WTC11 (cell line): ENCODE data around the gene EIF2AK3.
"Not testable (repeated sequence)": the region's sequence is repeated elsewhere in the genome, so short reads cannot be mapped to it uniquely, and the experiment has no call there.

Experiments
- CREB1 ChIP-seq: sonication (generic); formaldehyde crosslinking; IDR thresholded peaks from 2 replicates; pipeline ENCODE4 v1.8.0; 2023; ENCODE audit warnings: mild to moderate bottlenecking, missing genetic modification reagents
- CREM ChIP-seq: sonication (generic); formaldehyde crosslinking; IDR thresholded peaks from 2 replicates; pipeline ENCODE4 v1.8.1; 2022; ENCODE audit warnings: mild to moderate bottlenecking, missing genetic modification reagents, moderate library complexity
- FOXK1 ChIP-seq: sonication (generic); formaldehyde crosslinking; IDR thresholded peaks from 2 replicates; pipeline ENCODE4 v1.8.0; 2022; ENCODE audit warnings: mild to moderate bottlenecking, moderate library complexity, missing genetic modification reagents
- MYBL2 ChIP-seq: sonication (generic); formaldehyde crosslinking; IDR thresholded peaks from 2 replicates; pipeline ENCODE4 v1.8.1; 2023; ENCODE audit warnings: mild to moderate bottlenecking, moderate library complexity, missing genetic modification reagents
- NFYB ChIP-seq: sonication (generic); formaldehyde crosslinking; conservative IDR thresholded peaks from 2 replicates; pipeline ENCODE4 v1.8.0; 2022; ENCODE audit warnings: low read depth, missing genetic modification reagents
- RELA ChIP-seq: sonication (generic); formaldehyde crosslinking; IDR thresholded peaks from 2 replicates; pipeline ENCODE4 v1.8.1; 2022; ENCODE audit warnings: missing genetic modification reagents, mild to moderate bottlenecking, borderline replicate concordance
- ZNF671 ChIP-seq: fragments of 250-450 bp; sonication (Bioruptor Pico); IDR thresholded peaks from 2 replicates; pipeline ENCODE4 v1.8.0; 2021; ENCODE audit warnings: mild to moderate bottlenecking
- TF ChIP-seq, protein P1 (sequence below): fragments of 200-600 bp; IDR thresholded peaks from 2 replicates; pipeline ENCODE4 v1.8.0; 2022; ENCODE audit warnings: antibody characterized with exemption
- TF ChIP-seq, protein P2 (sequence below): sonication (generic); formaldehyde crosslinking; IDR thresholded peaks from 2 replicates; pipeline ENCODE4 v1.8.1; 2022; ENCODE audit warnings: low read depth, missing genetic modification reagents, borderline replicate concordance
- TF ChIP-seq, protein P3 (sequence below): sonication (generic); formaldehyde crosslinking; IDR thresholded peaks from 2 replicates; pipeline ENCODE4 v1.8.1; 2023; ENCODE audit warnings: mild to moderate bottlenecking, missing genetic modification reagents, moderate library complexity
- TF ChIP-seq, protein P4 (sequence below): sonication (generic); formaldehyde crosslinking; conservative IDR thresholded peaks from 2 replicates; pipeline ENCODE4 v1.8.1; 2023; ENCODE audit warnings: mild to moderate bottlenecking, low read depth, missing genetic modification reagents, moderate library complexity
- TF ChIP-seq, protein P5 (sequence below): fragments of 250-450 bp; sonication (Bioruptor Pico); IDR thresholded peaks from 2 replicates; pipeline ENCODE4 v1.9.0; 2021; ENCODE audit warnings: mild to moderate bottlenecking, borderline replicate concordance
- TF ChIP-seq, protein P6 (sequence below): sonication (generic); formaldehyde crosslinking; IDR thresholded peaks from 2 replicates; pipeline ENCODE4 v1.8.0; 2022; ENCODE audit warnings: mild to moderate bottlenecking, missing genetic modification reagents
- TF ChIP-seq, protein P7 (sequence below): fragments of 250-450 bp; sonication (Bioruptor Pico); IDR thresholded peaks from 2 replicates; pipeline ENCODE4 v2.1.2; 2022; ENCODE audit warnings: mild to moderate bottlenecking, moderate library complexity

DNA sequence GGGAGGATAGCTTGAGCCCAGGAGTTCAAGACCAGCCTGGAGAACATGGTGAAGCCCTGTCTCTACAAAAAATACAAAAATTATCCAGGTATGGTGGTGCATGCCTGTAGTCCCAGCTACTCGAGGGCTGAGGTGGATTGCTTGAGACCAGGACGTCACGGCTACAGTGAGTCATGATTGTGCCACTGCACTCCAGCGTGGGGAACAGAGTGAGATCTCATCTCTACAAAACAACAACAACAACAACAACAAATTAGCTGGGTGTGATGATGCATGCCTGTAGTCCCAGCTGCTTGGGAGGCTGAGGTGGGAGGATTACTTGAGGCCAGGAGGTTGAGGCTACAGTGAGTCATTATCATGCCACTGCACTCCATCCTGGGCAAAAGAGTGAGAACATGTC is 81.0 kb downstream of the EIF2AK3 start:
- TF ChIP-seq FOXK1, CREM, MYBL2, CREB1, NFYB, ZNF671, RELA (CRISPR knock-in tag): not testable (repeated sequence)
- TF ChIP-seq, protein P1, sequence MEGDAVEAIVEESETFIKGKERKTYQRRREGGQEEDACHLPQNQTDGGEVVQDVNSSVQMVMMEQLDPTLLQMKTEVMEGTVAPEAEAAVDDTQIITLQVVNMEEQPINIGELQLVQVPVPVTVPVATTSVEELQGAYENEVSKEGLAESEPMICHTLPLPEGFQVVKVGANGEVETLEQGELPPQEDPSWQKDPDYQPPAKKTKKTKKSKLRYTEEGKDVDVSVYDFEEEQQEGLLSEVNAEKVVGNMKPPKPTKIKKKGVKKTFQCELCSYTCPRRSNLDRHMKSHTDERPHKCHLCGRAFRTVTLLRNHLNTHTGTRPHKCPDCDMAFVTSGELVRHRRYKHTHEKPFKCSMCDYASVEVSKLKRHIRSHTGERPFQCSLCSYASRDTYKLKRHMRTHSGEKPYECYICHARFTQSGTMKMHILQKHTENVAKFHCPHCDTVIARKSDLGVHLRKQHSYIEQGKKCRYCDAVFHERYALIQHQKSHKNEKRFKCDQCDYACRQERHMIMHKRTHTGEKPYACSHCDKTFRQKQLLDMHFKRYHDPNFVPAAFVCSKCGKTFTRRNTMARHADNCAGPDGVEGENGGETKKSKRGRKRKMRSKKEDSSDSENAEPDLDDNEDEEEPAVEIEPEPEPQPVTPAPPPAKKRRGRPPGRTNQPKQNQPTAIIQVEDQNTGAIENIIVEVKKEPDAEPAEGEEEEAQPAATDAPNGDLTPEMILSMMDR: not testable (repeated sequence)
- TF ChIP-seq, protein P2, sequence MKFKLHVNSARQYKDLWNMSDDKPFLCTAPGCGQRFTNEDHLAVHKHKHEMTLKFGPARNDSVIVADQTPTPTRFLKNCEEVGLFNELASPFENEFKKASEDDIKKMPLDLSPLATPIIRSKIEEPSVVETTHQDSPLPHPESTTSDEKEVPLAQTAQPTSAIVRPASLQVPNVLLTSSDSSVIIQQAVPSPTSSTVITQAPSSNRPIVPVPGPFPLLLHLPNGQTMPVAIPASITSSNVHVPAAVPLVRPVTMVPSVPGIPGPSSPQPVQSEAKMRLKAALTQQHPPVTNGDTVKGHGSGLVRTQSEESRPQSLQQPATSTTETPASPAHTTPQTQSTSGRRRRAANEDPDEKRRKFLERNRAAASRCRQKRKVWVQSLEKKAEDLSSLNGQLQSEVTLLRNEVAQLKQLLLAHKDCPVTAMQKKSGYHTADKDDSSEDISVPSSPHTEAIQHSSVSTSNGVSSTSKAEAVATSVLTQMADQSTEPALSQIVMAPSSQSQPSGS (CRISPR knock-in tag): not testable (repeated sequence)
- TF ChIP-seq, protein P3, sequence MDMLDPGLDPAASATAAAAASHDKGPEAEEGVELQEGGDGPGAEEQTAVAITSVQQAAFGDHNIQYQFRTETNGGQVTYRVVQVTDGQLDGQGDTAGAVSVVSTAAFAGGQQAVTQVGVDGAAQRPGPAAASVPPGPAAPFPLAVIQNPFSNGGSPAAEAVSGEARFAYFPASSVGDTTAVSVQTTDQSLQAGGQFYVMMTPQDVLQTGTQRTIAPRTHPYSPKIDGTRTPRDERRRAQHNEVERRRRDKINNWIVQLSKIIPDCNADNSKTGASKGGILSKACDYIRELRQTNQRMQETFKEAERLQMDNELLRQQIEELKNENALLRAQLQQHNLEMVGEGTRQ (CRISPR knock-in tag): not testable (repeated sequence)
- TF ChIP-seq, protein P4, sequence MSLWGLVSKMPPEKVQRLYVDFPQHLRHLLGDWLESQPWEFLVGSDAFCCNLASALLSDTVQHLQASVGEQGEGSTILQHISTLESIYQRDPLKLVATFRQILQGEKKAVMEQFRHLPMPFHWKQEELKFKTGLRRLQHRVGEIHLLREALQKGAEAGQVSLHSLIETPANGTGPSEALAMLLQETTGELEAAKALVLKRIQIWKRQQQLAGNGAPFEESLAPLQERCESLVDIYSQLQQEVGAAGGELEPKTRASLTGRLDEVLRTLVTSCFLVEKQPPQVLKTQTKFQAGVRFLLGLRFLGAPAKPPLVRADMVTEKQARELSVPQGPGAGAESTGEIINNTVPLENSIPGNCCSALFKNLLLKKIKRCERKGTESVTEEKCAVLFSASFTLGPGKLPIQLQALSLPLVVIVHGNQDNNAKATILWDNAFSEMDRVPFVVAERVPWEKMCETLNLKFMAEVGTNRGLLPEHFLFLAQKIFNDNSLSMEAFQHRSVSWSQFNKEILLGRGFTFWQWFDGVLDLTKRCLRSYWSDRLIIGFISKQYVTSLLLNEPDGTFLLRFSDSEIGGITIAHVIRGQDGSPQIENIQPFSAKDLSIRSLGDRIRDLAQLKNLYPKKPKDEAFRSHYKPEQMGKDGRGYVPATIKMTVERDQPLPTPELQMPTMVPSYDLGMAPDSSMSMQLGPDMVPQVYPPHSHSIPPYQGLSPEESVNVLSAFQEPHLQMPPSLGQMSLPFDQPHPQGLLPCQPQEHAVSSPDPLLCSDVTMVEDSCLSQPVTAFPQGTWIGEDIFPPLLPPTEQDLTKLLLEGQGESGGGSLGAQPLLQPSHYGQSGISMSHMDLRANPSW (CRISPR knock-in tag): not testable (repeated sequence)
- TF ChIP-seq, protein P5, sequence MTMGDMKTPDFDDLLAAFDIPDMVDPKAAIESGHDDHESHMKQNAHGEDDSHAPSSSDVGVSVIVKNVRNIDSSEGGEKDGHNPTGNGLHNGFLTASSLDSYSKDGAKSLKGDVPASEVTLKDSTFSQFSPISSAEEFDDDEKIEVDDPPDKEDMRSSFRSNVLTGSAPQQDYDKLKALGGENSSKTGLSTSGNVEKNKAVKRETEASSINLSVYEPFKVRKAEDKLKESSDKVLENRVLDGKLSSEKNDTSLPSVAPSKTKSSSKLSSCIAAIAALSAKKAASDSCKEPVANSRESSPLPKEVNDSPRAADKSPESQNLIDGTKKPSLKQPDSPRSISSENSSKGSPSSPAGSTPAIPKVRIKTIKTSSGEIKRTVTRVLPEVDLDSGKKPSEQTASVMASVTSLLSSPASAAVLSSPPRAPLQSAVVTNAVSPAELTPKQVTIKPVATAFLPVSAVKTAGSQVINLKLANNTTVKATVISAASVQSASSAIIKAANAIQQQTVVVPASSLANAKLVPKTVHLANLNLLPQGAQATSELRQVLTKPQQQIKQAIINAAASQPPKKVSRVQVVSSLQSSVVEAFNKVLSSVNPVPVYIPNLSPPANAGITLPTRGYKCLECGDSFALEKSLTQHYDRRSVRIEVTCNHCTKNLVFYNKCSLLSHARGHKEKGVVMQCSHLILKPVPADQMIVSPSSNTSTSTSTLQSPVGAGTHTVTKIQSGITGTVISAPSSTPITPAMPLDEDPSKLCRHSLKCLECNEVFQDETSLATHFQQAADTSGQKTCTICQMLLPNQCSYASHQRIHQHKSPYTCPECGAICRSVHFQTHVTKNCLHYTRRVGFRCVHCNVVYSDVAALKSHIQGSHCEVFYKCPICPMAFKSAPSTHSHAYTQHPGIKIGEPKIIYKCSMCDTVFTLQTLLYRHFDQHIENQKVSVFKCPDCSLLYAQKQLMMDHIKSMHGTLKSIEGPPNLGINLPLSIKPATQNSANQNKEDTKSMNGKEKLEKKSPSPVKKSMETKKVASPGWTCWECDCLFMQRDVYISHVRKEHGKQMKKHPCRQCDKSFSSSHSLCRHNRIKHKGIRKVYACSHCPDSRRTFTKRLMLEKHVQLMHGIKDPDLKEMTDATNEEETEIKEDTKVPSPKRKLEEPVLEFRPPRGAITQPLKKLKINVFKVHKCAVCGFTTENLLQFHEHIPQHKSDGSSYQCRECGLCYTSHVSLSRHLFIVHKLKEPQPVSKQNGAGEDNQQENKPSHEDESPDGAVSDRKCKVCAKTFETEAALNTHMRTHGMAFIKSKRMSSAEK (CRISPR knock-in tag): not testable (repeated sequence)
- TF ChIP-seq, protein P6, sequence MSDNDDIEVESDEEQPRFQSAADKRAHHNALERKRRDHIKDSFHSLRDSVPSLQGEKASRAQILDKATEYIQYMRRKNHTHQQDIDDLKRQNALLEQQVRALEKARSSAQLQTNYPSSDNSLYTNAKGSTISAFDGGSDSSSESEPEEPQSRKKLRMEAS: not testable (repeated sequence)
- TF ChIP-seq, protein P7, sequence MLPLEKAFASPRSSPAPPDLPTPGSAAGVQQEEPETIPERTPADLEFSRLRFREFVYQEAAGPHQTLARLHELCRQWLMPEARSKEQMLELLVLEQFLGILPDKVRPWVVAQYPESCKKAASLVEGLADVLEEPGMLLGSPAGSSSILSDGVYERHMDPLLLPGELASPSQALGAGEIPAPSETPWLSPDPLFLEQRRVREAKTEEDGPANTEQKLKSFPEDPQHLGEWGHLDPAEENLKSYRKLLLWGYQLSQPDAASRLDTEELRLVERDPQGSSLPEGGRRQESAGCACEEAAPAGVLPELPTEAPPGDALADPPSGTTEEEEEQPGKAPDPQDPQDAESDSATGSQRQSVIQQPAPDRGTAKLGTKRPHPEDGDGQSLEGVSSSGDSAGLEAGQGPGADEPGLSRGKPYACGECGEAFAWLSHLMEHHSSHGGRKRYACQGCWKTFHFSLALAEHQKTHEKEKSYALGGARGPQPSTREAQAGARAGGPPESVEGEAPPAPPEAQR (CRISPR knock-in tag): not testable (repeated sequence)
